HEK293 (cell line): ENCODE data around the gene KRT33A.

ENCODE experiments used
- CTCF ChIP-seq: fragments of 450-650 bp; formaldehyde crosslinking; IDR thresholded peaks from 2 replicates; pipeline ENCODE4 v1.5.1; 2016; ENCODE audit warnings: missing biosample characterization, missing genetic modification characterization
- SETDB1 ChIP-seq: IDR thresholded peaks from one replicate; pipeline ENCODE4 v1.6.1; 2017; ENCODE audit warnings: mild to moderate bottlenecking, low read length, moderate library complexity, mixed read lengths; ENCODE audit not compliant: insufficient read length
- ZNF670 ChIP-seq: fragments of 450-650 bp; formaldehyde crosslinking; IDR thresholded peaks from 2 replicates; pipeline ENCODE4 v1.5.1; 2016; ENCODE audit warnings: missing biosample characterization, missing genetic modification characterization, low read depth
- ZSCAN5A ChIP-seq: fragments of 450-650 bp; formaldehyde crosslinking; IDR thresholded peaks from 2 replicates; pipeline ENCODE4 v1.5.1; 2016; ENCODE audit warnings: missing biosample characterization, missing genetic modification characterization

- TF ChIP-seq SETDB1: no peak
- TF ChIP-seq ZNF670 (tag by site-specific recombination): no peak
- no peak for TF ChIP-seq CTCF
- no peak for TF ChIP-seq ZSCAN5A (tag by site-specific recombination)
Measured at GRCh38 chr17:41343029-41343428, 7.6 kb downstream of the KRT33A start.
